A549 (cell line): Measurements from ENCODE around the gene R3HDML. TPM values are rescaled to one million over a fixed set of nuclear protein-coding genes. Genes with fewer than 3 reads are reported as not detected.

ENCODE experiments used
- ATAC-seq, 2 experiments: fragments of 200-7000 bp in 1 of 2; fragments of >200 bp in 1 of 2; cut with Nextera tagmentation in 1 of 2; cut with Tn5 transposase in 1 of 2; 3 replicates each; pipeline versions ENCODE4 v1.8.0 to v1.9.1; 2018 to 2020; ENCODE audit warnings: mild to moderate bottlenecking in 1 of 2, moderate library complexity in 1 of 2
- CTCF ChIA-PET: fragments of 300-600 bp; sonication (Branson Sonifier 250); formaldehyde crosslinking; extraction: SDS; loops from one replicate; lab custom pipeline; 2021; ENCODE audit warnings: antibody characterized with exemption, inconsistent platforms; lab: Yijun Ruan, JAX
- POLR2A ChIA-PET: fragments of 350-600 bp; formaldehyde crosslinking; extraction: SDS; loops from one replicate; lab custom pipeline; 2021; ENCODE audit warnings: antibody characterized with exemption, inconsistent platforms; lab: Yijun Ruan, JAX
- DNase-seq, 2 experiments: peaks; one replicate each; pipeline versions ENCODE4 v3.0.0 to v3.0.0-alpha.2; 2011 to 2016; ENCODE audit warnings: low read depth in 1 of 2, low spot score in 1 of 2
- FAIRE-seq: peaks from 2 replicates; lab custom pipeline; 2011; peaks lifted over from hg19 to GRCh38; lab: Jason Lieb, UNC
- H3K27ac ChIP-seq, 2 experiments: fragments of >200 bp; sonication (Bioruptor Twin); formaldehyde crosslinking; 3 replicates each; pipeline ENCODE4 v1.5.1; 2016 to 2017
- H3K4me1 ChIP-seq: fragments of >200 bp; sonication (Bioruptor Twin); formaldehyde crosslinking; 3 replicates; pipeline ENCODE4 v1.6.1; 2016
- H3K4me2 ChIP-seq: fragments of >200 bp; sonication (Bioruptor Twin); formaldehyde crosslinking; 3 replicates; pipeline ENCODE4 v1.6.1; 2016
- H3K4me3 ChIP-seq: fragments of >200 bp; sonication (Bioruptor Twin); formaldehyde crosslinking; 3 replicates; pipeline ENCODE4 v1.5.1; 2016
- H3K9me3 ChIP-seq: fragments of >200 bp; sonication (Bioruptor Twin); formaldehyde crosslinking; 3 replicates; pipeline ENCODE4 v1.6.1; 2016
- ESRRA ChIP-seq: fragments of 150-350 bp; IDR thresholded peaks from 2 replicates; pipeline ENCODE4 v1.6.1; 2014; ENCODE audit warnings: mild to moderate bottlenecking, low read length, borderline replicate concordance
- JUN ChIP-seq, 2 experiments: fragments of >200 bp; sonication (Bioruptor Twin); formaldehyde crosslinking; IDR thresholded peaks; 2 replicates in 1 of 2; 3 replicates in 1 of 2; pipeline ENCODE4 v1.6.1; 2016 to 2017
- PHF8 ChIP-seq: fragments of 200-600 bp; sonication (generic); IDR thresholded peaks from 2 replicates; pipeline ENCODE4 v1.6.1; 2016; ENCODE audit warnings: low read depth, mild to moderate bottlenecking, antibody characterized with exemption, moderate library complexity, borderline replicate concordance
- POLR2A ChIP-seq: IDR thresholded peaks from 2 replicates; pipeline ENCODE4 v1.6.1; 2012; ENCODE audit warnings: mild to moderate bottlenecking, low read length
- RCOR1 ChIP-seq: fragments of 150-350 bp; IDR thresholded peaks from 2 replicates; pipeline ENCODE4 v1.6.1; 2014; ENCODE audit warnings: antibody characterized with exemption, low read length, low read depth
- SMC3 ChIP-seq: fragments of >200 bp; sonication (Bioruptor Twin); formaldehyde crosslinking; IDR thresholded peaks from 3 replicates; pipeline ENCODE4 v1.6.1; 2018; ENCODE audit warnings: inconsistent platforms
- ZC3H11A ChIP-seq: fragments of 450-650 bp; IDR thresholded peaks from 2 replicates; pipeline ENCODE4 v1.6.1; 2014; ENCODE audit warnings: antibody characterized with exemption, mild to moderate bottlenecking
- WGBS: methylation state at CpG from one replicate; pipeline ENCODE4 v1.1.6; 2017; ENCODE audit errors: missing lambda C conversion rate; 5-methylcytosine and 5-hydroxymethylcytosine counted together
- polyA plus RNA-seq, 4 experiments: library from polyadenylated mRNA; depleted of rRNA in 3 of 4; stranded (reverse); fragments of >200 nt; fragmentation: RNase III in 1 of 4; extraction: RNeasy Plus Mini Kit Qiagen cat#74134 plus additional on column Dnase treatment in 1 of 4; gene quantifications; 2 replicates in 3 of 4; 3 replicates in 1 of 4; pipeline ENCODE4 v1.2.3, GENCODE V29; 2011 to 2017
- TF ChIP-seq, protein P1 (sequence below): IDR thresholded peaks from 2 replicates; pipeline ENCODE4 v1.6.1; 2012
- TF ChIP-seq, protein P2 (sequence below): fragments of 200-600 bp; sonication (generic); IDR thresholded peaks from 2 replicates; pipeline ENCODE4 v1.6.1; 2016; ENCODE audit warnings: antibody characterized with exemption, mild to moderate bottlenecking, moderate library complexity
- TF ChIP-seq, protein P3 (sequence below): fragments of 250-450 bp; sonication (Bioruptor Pico); IDR thresholded peaks from 2 replicates; pipeline ENCODE4 v1.5.0; 2021; ENCODE audit warnings: mild to moderate bottlenecking, moderate library complexity, borderline replicate concordance
- TF ChIP-seq, protein P4 (sequence below): fragments of 250-450 bp; sonication (Bioruptor Pico); IDR thresholded peaks from 2 replicates; pipeline ENCODE4 v1.5.0; 2020; ENCODE audit warnings: low read depth, mild to moderate bottlenecking, moderate library complexity

The R3HDML gene
- polyA plus RNA-seq, 2 of the 4 experiments (the other 2 are of a cell fraction): 0.96 to 1.2 TPM

DNA sequence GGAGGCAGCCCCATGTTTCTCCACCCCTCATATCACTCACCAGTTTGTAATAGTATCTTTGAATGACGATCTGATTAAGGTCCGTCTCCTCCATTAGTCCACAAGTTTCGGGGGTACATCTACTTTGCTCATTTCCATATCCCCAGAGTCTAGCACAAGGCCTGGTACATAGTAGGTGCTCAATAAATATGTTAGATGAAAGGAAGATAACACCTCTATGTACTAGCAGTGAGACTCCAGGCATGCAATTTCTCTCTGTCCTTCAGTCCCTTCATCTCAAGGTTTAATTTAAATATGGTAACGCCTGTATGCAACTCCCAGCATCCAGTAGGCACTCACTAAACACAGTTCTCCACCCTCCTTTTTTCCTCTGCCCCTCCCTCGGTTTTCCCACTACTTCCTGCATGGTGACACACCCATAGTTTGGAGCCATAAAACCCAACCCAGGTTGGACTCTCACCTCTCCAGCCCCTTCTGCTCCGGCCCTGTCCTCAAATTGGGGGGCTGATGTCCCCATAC is 18.2 kb downstream of the R3HDML start:
- Histone ChIP-seq H3K4me3 (peak overlapping the region; percentile 65), H3K4me1 (peaks cover 22% of the 10 kb centered on the region), H3K27ac (peak overlapping the region; percentile 83 to 89), H3K9me3 (no peaks in the 10 kb centered on the region), H3K4me2 (peak overlapping the region; percentile 92)
- peak; percentile 71 to 89 for ATAC-seq
- 43% methylated on average over 6 of the region's 6 CpGs for WGBS
- peak; percentile 65 to 68 for DNase-seq
- FAIRE-seq: no peak
- ChIA-PET POLR2A (no interaction called here), CTCF (interaction anchor here (0.6 to 1.5 kb wide), 9 partner anchors 13 to 330 kb away, joined by 3 to 6 read pairs (median 3); partner anchors contain the start of gene FITM2)
- TF ChIP-seq SMC3: no peak

DNA sequence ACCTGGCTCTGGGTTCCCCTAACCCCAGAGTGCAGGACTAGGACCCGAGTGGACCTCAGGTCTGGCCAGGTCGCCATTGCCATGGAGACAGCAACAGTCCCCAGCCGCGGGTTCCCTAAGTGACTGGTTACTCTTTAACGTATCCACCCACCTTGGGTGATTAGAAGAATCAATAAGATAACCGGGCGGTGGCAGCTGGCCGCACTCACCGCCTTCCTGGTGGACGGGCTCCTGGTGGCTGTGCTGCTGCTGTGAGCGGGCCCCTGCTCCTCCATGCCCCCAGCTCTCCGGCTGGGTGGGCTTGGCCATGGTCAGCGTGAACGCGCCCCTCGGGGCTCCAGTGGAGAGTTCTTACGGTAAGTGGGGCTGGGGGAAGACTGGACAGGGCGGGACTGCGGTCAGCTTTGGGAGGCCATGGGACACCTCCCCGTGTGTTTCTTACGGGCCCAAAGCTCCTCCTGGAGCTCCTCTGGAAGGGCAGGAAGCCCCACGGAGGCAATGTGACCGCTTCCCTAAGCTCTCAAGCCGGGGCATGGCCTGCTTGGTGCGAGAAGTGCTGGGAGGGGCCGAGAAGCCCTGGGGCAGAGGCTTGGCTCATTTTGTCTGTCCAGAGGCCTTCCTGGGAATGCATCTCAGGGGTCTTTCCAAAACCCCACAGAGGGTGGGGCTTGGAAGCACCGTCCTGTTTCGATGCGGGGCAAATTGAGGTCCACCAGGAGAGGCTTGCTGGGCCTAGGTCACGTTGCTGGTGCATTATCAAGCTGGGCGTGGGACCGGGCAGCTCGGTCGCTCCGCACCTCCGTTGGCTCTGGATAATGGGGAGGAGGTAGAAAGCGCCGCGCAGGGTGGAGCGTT is 18.9 kb downstream of the R3HDML start, which contains the start of gene HNF4A:
TSS of gene HNF4A (plus strand) at position 202 of the 855 bp plus-strand sequence. CDS start at position 308, 106 bp downstream.
- peak within 1 kb of the TSS; percentile 92 for H3K4me2 ChIP-seq
- POLR2A ChIA-PET: interaction anchor here (0.9 kb wide), 1 partner anchor 45 kb away, joined by 4 read pairs; the partner anchor contains the start of gene FITM2
- ATAC-seq (peak; percentile 71 to 76), DNase-seq (peak; percentile 49 to 50), FAIRE-seq (no peak)
- H3K9me3 ChIP-seq: no peaks in the 10 kb centered on the region
- WGBS: 36% methylated on average over 26 of the region's 40 CpGs
- no peak for TF ChIP-seq ZC3H11A
- TF ChIP-seq POLR2A: peak; percentile 29
- TF ChIP-seq PHF8: peak; percentile 40; the same call in 1 of the 2 replicates
- peak in 1 of 2 experiments; percentile 38; a peak in 2 of 5 replicates for TF ChIP-seq JUN (IDR thresholded peaks at IDR 0.05)
- TF ChIP-seq, protein P1, sequence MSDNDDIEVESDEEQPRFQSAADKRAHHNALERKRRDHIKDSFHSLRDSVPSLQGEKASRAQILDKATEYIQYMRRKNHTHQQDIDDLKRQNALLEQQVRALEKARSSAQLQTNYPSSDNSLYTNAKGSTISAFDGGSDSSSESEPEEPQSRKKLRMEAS: peak; percentile 34; the same call in 1 of the 2 replicates
- TF ChIP-seq, protein P2, sequence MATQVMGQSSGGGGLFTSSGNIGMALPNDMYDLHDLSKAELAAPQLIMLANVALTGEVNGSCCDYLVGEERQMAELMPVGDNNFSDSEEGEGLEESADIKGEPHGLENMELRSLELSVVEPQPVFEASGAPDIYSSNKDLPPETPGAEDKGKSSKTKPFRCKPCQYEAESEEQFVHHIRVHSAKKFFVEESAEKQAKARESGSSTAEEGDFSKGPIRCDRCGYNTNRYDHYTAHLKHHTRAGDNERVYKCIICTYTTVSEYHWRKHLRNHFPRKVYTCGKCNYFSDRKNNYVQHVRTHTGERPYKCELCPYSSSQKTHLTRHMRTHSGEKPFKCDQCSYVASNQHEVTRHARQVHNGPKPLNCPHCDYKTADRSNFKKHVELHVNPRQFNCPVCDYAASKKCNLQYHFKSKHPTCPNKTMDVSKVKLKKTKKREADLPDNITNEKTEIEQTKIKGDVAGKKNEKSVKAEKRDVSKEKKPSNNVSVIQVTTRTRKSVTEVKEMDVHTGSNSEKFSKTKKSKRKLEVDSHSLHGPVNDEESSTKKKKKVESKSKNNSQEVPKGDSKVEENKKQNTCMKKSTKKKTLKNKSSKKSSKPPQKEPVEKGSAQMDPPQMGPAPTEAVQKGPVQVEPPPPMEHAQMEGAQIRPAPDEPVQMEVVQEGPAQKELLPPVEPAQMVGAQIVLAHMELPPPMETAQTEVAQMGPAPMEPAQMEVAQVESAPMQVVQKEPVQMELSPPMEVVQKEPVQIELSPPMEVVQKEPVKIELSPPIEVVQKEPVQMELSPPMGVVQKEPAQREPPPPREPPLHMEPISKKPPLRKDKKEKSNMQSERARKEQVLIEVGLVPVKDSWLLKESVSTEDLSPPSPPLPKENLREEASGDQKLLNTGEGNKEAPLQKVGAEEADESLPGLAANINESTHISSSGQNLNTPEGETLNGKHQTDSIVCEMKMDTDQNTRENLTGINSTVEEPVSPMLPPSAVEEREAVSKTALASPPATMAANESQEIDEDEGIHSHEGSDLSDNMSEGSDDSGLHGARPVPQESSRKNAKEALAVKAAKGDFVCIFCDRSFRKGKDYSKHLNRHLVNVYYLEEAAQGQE: no peak
- H3K4me1 ChIP-seq: peaks cover 24% of the 10 kb centered on the region
- CTCF ChIA-PET: interaction anchor here (0.9 to 1.5 kb wide), 6 partner anchors 12 to 138 kb away, joined by 3 to 6 read pairs (median 5); partner anchors contain the start of gene FITM2
- peak within 1 kb of the TSS; percentile 65 for H3K4me3 ChIP-seq
- H3K27ac ChIP-seq: peak within 1 kb of the TSS; percentile 83 to 89

DNA sequence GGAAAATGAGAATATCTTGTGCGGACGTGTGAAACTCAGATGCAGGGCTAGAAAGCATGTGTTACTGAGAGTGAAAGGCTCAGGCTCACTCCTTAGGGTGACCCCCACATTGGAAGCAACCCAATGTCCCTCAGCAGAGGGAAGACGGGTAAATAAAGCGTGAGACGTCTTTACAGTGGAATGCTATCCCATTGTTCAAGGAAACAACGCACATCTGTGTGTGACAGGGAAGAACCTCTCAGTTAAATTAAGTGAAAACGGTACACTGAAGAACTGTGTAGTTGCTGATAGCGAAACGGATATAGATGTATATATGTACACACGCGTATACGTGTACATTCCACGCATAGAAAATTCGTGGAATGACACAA is 19.5 kb downstream of the R3HDML start:
- H3K4me3 ChIP-seq: peak overlapping the region; percentile 65
- DNase-seq (no peak), ATAC-seq (no peak), FAIRE-seq (no peak)
- H3K4me1 ChIP-seq: peaks cover 28% of the 10 kb centered on the region
- H3K4me2 ChIP-seq: peak overlapping the region; percentile 92
- no peaks in the 10 kb centered on the region for H3K9me3 ChIP-seq
- TF ChIP-seq, protein P3, sequence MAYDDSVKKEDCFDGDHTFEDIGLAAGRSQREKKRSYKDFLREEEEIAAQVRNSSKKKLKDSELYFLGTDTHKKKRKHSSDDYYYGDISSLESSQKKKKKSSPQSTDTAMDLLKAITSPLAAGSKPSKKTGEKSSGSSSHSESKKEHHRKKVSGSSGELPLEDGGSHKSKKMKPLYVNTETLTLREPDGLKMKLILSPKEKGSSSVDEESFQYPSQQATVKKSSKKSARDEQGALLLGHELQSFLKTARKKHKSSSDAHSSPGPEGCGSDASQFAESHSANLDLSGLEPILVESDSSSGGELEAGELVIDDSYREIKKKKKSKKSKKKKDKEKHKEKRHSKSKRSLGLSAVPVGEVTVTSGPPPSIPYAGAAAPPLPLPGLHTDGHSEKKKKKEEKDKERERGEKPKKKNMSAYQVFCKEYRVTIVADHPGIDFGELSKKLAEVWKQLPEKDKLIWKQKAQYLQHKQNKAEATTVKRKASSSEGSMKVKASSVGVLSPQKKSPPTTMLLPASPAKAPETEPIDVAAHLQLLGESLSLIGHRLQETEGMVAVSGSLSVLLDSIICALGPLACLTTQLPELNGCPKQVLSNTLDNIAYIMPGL: no peak
- TF ChIP-seq, protein P4, sequence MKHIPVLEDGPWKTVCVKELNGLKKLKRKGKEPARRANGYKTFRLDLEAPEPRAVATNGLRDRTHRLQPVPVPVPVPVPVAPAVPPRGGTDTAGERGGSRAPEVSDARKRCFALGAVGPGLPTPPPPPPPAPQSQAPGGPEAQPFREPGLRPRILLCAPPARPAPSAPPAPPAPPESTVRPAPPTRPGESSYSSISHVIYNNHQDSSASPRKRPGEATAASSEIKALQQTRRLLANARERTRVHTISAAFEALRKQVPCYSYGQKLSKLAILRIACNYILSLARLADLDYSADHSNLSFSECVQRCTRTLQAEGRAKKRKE (CRISPR knock-in tag): no peak
- TF ChIP-seq ESRRA: no peak
- no peak for TF ChIP-seq RCOR1
- H3K27ac ChIP-seq: peak overlapping the region; percentile 83 to 89
- 56% methylated on average over 14 of the region's 14 CpGs for WGBS
- ChIA-PET CTCF (interaction anchor here (0.9 to 1.5 kb wide), 6 partner anchors 11 to 139 kb away, joined by 3 to 6 read pairs (median 5); partner anchors contain the start of gene FITM2), POLR2A (interaction anchor here (0.9 kb wide), 1 partner anchor 45 kb away, joined by 4 read pairs; the partner anchor contains the start of gene FITM2)
